Vagina (tissue), 2 donors: ENCODE results near the gene ELK3. TPM values are rescaled to one million over a fixed set of nuclear protein-coding genes. Genes with fewer than 3 reads are reported as not detected.

Experiments used
- DNase-seq, 2 donors: peaks; one replicate each; pipeline ENCODE4 v3.0.0-alpha.2; 2017; ENCODE audit errors: extremely low spot score in 2 of 2
- H3K27ac ChIP-seq: fragments of 200-600 bp; sonication (generic); one replicate; pipeline ENCODE4 v1.5.1; 2019
- H3K27me3 ChIP-seq: fragments of 200-600 bp; sonication (generic); one replicate; pipeline ENCODE4 v1.5.1; 2019
- H3K36me3 ChIP-seq, 2 donors: fragments of 200-600 bp; sonication (generic); one replicate each; pipeline ENCODE4 v1.5.1; 2017 to 2019
- H3K4me1 ChIP-seq: fragments of 200-600 bp; sonication (generic); one replicate; pipeline ENCODE4 v1.5.1; 2019
- H3K4me3 ChIP-seq, 2 donors: fragments of 200-600 bp; sonication (generic); 1 replicate in 1 of 2; 2 replicates in 1 of 2; pipeline ENCODE4 v1.5.1; 2016 to 2019
- H3K9me3 ChIP-seq: fragments of 200-600 bp; sonication (generic); one replicate; pipeline ENCODE4 v1.5.1; 2019
- POLR2A ChIP-seq, 2 donors: fragments of 450-650 bp; IDR thresholded peaks; one replicate each; pipeline ENCODE4 v1.6.1; 2017; ENCODE audit warnings: antibody characterized with exemption in 2 of 2, mild to moderate bottlenecking in 2 of 2, moderate library complexity in 2 of 2
- POLR2AphosphoS5 ChIP-seq, 2 donors: sonication (generic); formaldehyde crosslinking; IDR thresholded peaks; one replicate each; pipeline ENCODE4 v1.9.0; 2017; ENCODE audit warnings: antibody characterized with exemption in 2 of 2, mild to moderate bottlenecking in 2 of 2, low read depth in 1 of 2; ENCODE audit not compliant: insufficient read depth in 1 of 2
- intact Hi-C: fragments of 100-400 bp; cut with DNase I; formaldehyde crosslinking; loops from one replicate; pipeline ENCODE4 v1.15.1; 2023
- total RNA-seq: library from RNA; depleted of rRNA; stranded (reverse); fragments of >200 nt; gene quantifications from one replicate; pipeline ENCODE4 v1.2.3, GENCODE V29; 2016
- TF ChIP-seq, protein P1 (sequence below), 3 experiments: fragments of 450-650 bp in 2 of 3; fragments of 200-600 bp in 1 of 3; sonication (generic) in 1 of 3; IDR thresholded peaks; one replicate each; pipeline ENCODE4 v1.5.1; 2017 to 2019; ENCODE audit warnings: antibody characterized with exemption in 3 of 3, mild to moderate bottlenecking in 2 of 3, moderate library complexity in 2 of 3

Gene ELK3
- total RNA-seq, 1 donor from 2014 or later, result 39.5 TPM

DNA sequence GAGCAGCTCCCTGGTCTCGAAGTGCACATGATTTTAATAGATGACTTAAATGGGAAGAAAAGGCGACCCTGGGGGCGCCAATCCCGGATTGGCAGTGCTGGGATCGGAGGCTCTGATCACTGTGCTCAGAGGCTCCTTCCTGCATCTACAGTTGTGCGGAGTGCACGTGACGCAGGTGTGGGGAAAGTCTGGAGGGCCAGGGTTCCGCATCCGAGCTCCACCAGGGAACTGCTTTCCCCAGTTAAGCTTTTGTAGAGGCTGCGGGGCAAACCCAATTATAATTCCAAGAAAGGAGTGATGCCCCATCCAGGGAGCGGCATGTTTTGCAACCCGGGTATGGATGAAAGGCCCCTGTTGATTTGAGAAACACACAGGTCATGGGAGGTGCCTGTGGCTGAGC is 36.5 kb downstream of the ELK3 start:
- Histone ChIP-seq H3K27me3 (no peaks in the 10 kb centered on the region), H3K27ac (peak overlapping the region; percentile 23), H3K4me3 (no peak overlapping the region), H3K36me3 (peaks cover 0 to 7% of the 10 kb centered on the region in 2 donors), H3K4me1 (peaks cover 31% of the 10 kb centered on the region), H3K9me3 (no peaks in the 10 kb centered on the region)
- no peak for DNase-seq
- TF ChIP-seq, protein P1, sequence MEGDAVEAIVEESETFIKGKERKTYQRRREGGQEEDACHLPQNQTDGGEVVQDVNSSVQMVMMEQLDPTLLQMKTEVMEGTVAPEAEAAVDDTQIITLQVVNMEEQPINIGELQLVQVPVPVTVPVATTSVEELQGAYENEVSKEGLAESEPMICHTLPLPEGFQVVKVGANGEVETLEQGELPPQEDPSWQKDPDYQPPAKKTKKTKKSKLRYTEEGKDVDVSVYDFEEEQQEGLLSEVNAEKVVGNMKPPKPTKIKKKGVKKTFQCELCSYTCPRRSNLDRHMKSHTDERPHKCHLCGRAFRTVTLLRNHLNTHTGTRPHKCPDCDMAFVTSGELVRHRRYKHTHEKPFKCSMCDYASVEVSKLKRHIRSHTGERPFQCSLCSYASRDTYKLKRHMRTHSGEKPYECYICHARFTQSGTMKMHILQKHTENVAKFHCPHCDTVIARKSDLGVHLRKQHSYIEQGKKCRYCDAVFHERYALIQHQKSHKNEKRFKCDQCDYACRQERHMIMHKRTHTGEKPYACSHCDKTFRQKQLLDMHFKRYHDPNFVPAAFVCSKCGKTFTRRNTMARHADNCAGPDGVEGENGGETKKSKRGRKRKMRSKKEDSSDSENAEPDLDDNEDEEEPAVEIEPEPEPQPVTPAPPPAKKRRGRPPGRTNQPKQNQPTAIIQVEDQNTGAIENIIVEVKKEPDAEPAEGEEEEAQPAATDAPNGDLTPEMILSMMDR (IDR thresholded peaks at IDR 0.05), result no peak
- TF ChIP-seq POLR2A (IDR thresholded peaks at IDR 0.05) (no peak), POLR2AphosphoS5 (IDR thresholded peaks at IDR 0.05; ENCODE audit: insufficient read depth in 1 of 2, low read depth in 1 of 2) (no peak)
- intact Hi-C loops, result loop anchor here (1.0 to 10.0 kb wide), 2 partner anchors 25 to 164 kb away; no protein-coding TSS in a partner anchor

DNA sequence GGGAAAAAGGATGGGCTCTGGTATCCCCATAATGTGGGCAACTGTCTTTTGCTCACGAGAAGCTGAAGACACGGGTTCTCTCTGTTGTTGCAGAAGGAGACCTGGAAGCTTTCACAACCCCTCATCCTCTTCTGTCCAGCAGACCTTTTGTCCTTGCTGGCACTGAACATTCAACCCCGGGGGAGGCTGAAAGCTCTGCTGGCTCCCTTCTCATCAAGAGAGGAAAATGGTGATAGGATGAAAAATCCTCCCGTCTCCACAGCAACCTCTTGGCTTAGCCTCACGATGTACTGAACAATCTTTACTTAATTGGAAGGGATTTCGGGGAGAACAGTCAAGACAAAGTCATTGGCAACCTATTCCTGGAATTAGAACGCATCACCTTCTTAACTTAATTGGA is 39.0 kb downstream of the ELK3 start:
- H3K36me3 ChIP-seq, result no peaks in the 10 kb centered on the region
- intact Hi-C loops, result loop anchor here (10.0 kb wide), 1 partner anchor 162 kb away; no protein-coding TSS in a partner anchor
- TF ChIP-seq, protein P1 (IDR thresholded peaks at IDR 0.05), result no peak
- peak in 1 of 2 donors; percentile 33 for TF ChIP-seq POLR2AphosphoS5 (IDR thresholded peaks at IDR 0.05; ENCODE audit: insufficient read depth in 1 of 2, low read depth in 1 of 2)
- no peak for DNase-seq
- H3K27ac ChIP-seq, result peak overlapping the region; percentile 77
- H3K4me1 ChIP-seq, result peaks cover 55% of the 10 kb centered on the region
- no peak overlapping the region for H3K4me3 ChIP-seq
- H3K27me3 ChIP-seq, result no peaks in the 10 kb centered on the region
- no peaks in the 10 kb centered on the region for H3K9me3 ChIP-seq

DNA sequence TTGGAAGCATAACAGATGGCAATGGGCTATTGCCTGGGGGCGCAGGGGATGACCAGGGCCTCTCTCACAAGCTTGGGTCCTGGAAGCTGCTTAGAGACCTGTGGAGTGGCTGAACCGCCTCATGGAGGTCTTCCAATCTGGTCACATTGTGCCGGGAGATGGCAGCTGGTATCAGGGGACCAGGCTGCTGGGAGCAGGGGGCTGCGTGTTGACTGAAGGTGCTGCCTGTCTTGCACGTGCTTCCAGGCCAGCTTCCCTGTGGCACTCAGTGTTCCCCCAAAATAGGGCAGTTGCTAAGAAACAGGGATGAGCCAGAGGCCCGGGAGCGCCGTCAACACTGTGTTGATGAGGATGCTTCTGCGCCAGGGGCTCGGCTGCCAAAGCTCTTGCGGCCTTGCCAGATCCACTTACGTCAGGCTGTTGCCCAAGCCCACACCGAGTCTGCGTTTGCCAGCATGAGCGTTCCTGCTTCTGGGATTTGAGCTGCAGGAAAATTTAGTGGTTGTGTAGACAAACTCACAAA is 39.8 kb downstream of the ELK3 start:
- H3K4me1 ChIP-seq, result peaks cover 60% of the 10 kb centered on the region
- DNase-seq, result peak in 1 of 2 donors; percentile 98

DNA sequence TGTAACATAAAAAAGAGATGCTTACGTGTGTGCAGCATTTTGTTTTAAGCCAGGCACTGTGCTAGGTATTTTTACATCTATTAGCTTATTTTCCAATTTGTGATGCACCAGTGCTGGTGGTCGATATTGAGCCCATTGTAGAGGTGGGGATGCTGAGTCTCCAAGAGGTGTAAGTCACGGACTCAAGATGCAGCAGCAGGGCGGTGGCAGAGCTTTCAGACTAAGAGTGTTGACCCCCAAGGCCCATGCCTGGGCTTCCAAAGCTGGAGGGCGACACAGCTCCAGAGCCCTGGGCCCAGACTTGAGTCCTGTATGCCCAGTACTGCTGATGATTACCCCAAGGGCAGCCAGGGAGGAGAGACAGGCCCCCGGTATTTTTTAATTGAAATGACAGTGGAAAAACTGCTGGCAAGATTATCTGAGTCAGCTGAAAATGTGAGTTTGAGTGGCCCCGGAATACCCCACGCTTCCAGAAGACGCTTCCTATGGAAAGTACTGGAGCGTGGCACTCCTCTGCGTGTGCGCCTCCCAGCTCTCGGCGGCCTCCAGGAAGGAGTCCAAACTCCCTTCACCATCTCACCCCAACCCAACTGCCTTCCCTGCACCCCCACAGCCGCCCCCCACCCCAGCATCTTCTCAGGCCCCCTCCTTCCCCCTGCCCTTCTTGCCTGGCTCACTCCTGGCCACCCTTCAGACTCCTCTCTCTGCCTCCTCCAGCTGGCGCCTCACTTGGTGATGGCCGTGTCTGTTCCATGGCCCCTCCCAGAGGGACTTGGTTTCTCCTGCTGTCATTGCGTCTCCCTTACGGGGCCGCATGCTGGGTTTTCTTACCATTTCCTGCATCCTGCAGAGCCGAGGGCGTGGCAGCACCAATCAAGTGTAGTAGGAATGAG is 40.7 kb downstream of the ELK3 start:
- H3K27ac ChIP-seq, result peak overlapping the region; percentile 71
- intact Hi-C loops, result loop anchor here (10.0 kb wide), 1 partner anchor 160 kb away; no protein-coding TSS in a partner anchor
- DNase-seq, result no peak
- no peak for TF ChIP-seq POLR2A (IDR thresholded peaks at IDR 0.05)
- TF ChIP-seq, protein P1 (IDR thresholded peaks at IDR 0.05), result no peak
- H3K4me1 ChIP-seq, result peaks cover 63% of the 10 kb centered on the region
- H3K4me3 ChIP-seq, result no peak overlapping the region
- H3K36me3 ChIP-seq, result no peaks in the 10 kb centered on the region
- no peaks in the 10 kb centered on the region for H3K9me3 ChIP-seq
- no peaks in the 10 kb centered on the region for H3K27me3 ChIP-seq

More for the DNA sequence above, 39.8 kb downstream of the ELK3 start:
- Histone ChIP-seq H3K9me3 (no peaks in the 10 kb centered on the region), H3K27ac (peak overlapping the region; percentile 77), H3K36me3 (no peaks in the 10 kb centered on the region), H3K27me3 (no peaks in the 10 kb centered on the region), H3K4me3 (no peak overlapping the region)
- intact Hi-C loops, result loop anchor here (10.0 kb wide), 1 partner anchor 161 kb away; no protein-coding TSS in a partner anchor
- TF ChIP-seq POLR2AphosphoS5 (IDR thresholded peaks at IDR 0.05; ENCODE audit: insufficient read depth in 1 of 2, low read depth in 1 of 2) (peak; percentile 80 to 92), POLR2A (IDR thresholded peaks at IDR 0.05) (no peak)

DNA sequence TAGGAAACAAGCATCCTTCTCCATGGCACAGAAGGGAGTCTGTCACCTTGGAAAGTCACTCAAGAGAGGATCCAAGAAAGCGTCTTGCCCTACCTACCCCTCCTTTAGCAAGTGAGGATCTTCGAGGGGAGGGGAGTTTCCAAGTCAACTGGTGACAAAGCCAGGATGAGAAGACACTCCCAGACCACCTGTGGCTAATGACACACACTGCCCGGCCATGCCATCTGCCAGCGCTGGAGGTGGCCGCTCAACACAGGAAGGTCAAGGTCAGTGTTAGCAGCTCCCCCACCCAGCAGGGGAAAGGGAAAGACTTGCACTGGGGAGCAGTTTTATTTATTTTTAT is 41.3 kb downstream of the ELK3 start:
- DNase-seq, result no peak
- H3K27me3 ChIP-seq, result no peaks in the 10 kb centered on the region
- no peaks in the 10 kb centered on the region for H3K9me3 ChIP-seq
- no peaks in the 10 kb centered on the region for H3K36me3 ChIP-seq
- H3K4me3 ChIP-seq, result no peak overlapping the region
- intact Hi-C loops, result loop anchor here (10.0 kb wide), 1 partner anchor 159 kb away; no protein-coding TSS in a partner anchor
- TF ChIP-seq POLR2AphosphoS5 (IDR thresholded peaks at IDR 0.05; ENCODE audit: insufficient read depth in 1 of 2, low read depth in 1 of 2), result no peak
- TF ChIP-seq POLR2A (IDR thresholded peaks at IDR 0.05), result no peak
- TF ChIP-seq, protein P1 (IDR thresholded peaks at IDR 0.05), result no peak
- peaks cover 69% of the 10 kb centered on the region for H3K4me1 ChIP-seq
- peak overlapping the region; percentile 71 for H3K27ac ChIP-seq
